ENCODE measurements around the gene PSMG2.

The PSMG2 gene

DNA sequence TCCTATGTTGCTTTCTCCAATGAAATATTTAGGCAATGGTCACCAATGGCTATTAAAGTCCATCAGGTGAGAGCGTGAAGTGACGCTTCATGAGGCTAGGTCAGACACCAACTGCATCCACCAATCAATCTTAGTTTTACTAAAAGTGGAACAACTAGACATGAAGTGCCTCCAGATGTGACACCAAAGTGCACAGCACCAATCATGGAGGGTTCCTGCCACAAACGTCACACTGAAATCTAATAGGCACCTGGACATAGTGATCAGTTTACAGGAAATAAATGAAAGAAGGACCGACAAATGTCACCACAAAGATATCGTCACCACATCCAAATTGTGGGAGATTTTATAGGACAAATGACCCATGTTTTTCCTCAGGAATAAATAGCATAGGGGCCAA is 70.5 kb downstream of the PSMG2 start:
- Histone ChIP-seq H3K9me3 (ENCODE audit: control insufficient read depth in 2 of 2, low read length in 2 of 2) (no peaks in the 10 kb centered on the region), H3K27me3 (ENCODE audit: control insufficient read depth in 2 of 2, insufficient read depth in 2 of 2, low read length in 2 of 2) (no peaks in the 10 kb centered on the region), H3K27ac (ENCODE audit: low read depth in 2 of 2, low read length in 2 of 2) (no peak overlapping the region), H3K9ac (ENCODE audit: low read depth in 1 of 2, low read length in 2 of 2) (no peak overlapping the region), H3K4me3 (ENCODE audit: low read length in 2 of 2) (no peak overlapping the region), H3K36me3 (ENCODE audit: control insufficient read depth in 2 of 2, insufficient read depth in 2 of 2, low read length in 2 of 2) (no peaks in the 10 kb centered on the region), H3K4me1 (ENCODE audit: control insufficient read depth in 2 of 2, insufficient read depth in 2 of 2, low read length in 2 of 2) (no peaks in the 10 kb centered on the region)

GRCh38 chr18:12774982-12775381 is 72.1 kb downstream of the PSMG2 start:
- Histone ChIP-seq H3K27me3 (ENCODE audit: control insufficient read depth in 2 of 2, insufficient read depth in 2 of 2, low read length in 2 of 2) (no peaks in the 10 kb centered on the region), H3K36me3 (ENCODE audit: control insufficient read depth in 2 of 2, insufficient read depth in 2 of 2, low read length in 2 of 2) (no peaks in the 10 kb centered on the region), H3K9me3 (ENCODE audit: control insufficient read depth in 2 of 2, low read length in 2 of 2) (no peaks in the 10 kb centered on the region), H3K4me3 (ENCODE audit: low read length in 2 of 2) (no peak overlapping the region), H3K9ac (ENCODE audit: low read depth in 1 of 2, low read length in 2 of 2) (no peak overlapping the region), H3K27ac (ENCODE audit: low read depth in 2 of 2, low read length in 2 of 2) (no peak overlapping the region), H3K4me1 (ENCODE audit: control insufficient read depth in 2 of 2, insufficient read depth in 2 of 2, low read length in 2 of 2) (no peaks in the 10 kb centered on the region)
